DND-41 (cell line): ENCODE data around the gene RCAN1.

ENCODE experiments used
- ATAC-seq: fragments of 200-7000 bp; cut with Tn5 transposase; 3 replicates; pipeline ENCODE4 v1.9.1; 2021; ENCODE audit warnings: low read depth; ENCODE audit not compliant: insufficient read depth
- DNase-seq: peaks from one replicate; pipeline ENCODE4 v3.0.0-alpha.2; 2020
- H2AFZ ChIP-seq: 2 replicates; pipeline ENCODE4 v1.6.0; 2012; ENCODE audit warnings: low read depth, low read length
- H3K27ac ChIP-seq: 2 replicates; pipeline ENCODE4 v1.5.1; 2012; ENCODE audit warnings: low read length, inconsistent platforms
- H3K27me3 ChIP-seq: fragments of 200-600 bp; sonication (generic); 2 replicates; pipeline ENCODE4 v1.6.0; 2012; ENCODE audit warnings: low read length, mild to moderate bottlenecking, inconsistent platforms; ENCODE audit not compliant: insufficient read depth, poor library complexity
- H3K36me3 ChIP-seq: 2 replicates; pipeline ENCODE4 v1.5.1; 2012; ENCODE audit warnings: low read length, inconsistent platforms; ENCODE audit not compliant: insufficient read depth
- H3K4me1 ChIP-seq: 2 replicates; pipeline ENCODE4 v1.5.1; 2012; ENCODE audit warnings: mild to moderate bottlenecking, low read length; ENCODE audit not compliant: insufficient read depth
- H3K4me2 ChIP-seq: 2 replicates; pipeline ENCODE4 v1.6.0; 2012; ENCODE audit warnings: mild to moderate bottlenecking, moderate library complexity, low read length, inconsistent platforms; ENCODE audit not compliant: insufficient read depth
- H3K4me3 ChIP-seq, 2 experiments: fragments of 200-600 bp in 1 of 2; shearing (Covaris generic) in 1 of 2; 2 replicates each; pipeline ENCODE4 v1.5.1; 2012 to 2016; ENCODE audit warnings: inconsistent platforms in 2 of 2, low read length in 2 of 2, mild to moderate bottlenecking in 2 of 2, low read depth in 1 of 2, moderate library complexity in 1 of 2
- H3K79me2 ChIP-seq: 2 replicates; pipeline ENCODE4 v1.6.0; 2012; ENCODE audit warnings: low read length, inconsistent platforms; ENCODE audit not compliant: insufficient read depth
- H3K9ac ChIP-seq: 2 replicates; pipeline ENCODE4 v1.6.0; 2012; ENCODE audit warnings: low read depth, mild to moderate bottlenecking, inconsistent platforms, low read length, moderate library complexity
- H3K9me3 ChIP-seq: 2 replicates; pipeline ENCODE4 v1.5.1; 2012; ENCODE audit warnings: low read length, moderate library complexity, mild to moderate bottlenecking, inconsistent platforms; ENCODE audit not compliant: insufficient read depth, severe bottlenecking
- H4K20me1 ChIP-seq: 2 replicates; pipeline ENCODE4 v1.6.0; 2012; ENCODE audit warnings: low read length; ENCODE audit not compliant: insufficient read depth
- EZH2 ChIP-seq: IDR thresholded peaks from 3 replicates; pipeline ENCODE4 v1.6.1; 2012; ENCODE audit warnings: borderline replicate concordance, low read depth, mild to moderate bottlenecking, moderate library complexity, low read length, inconsistent platforms; ENCODE audit not compliant: severe bottlenecking
- TF ChIP-seq, protein P1 (sequence below): IDR thresholded peaks from 2 replicates; pipeline ENCODE4 v1.5.1; 2012; ENCODE audit warnings: borderline replicate concordance, low read length, moderate library complexity, mild to moderate bottlenecking; ENCODE audit not compliant: poor library complexity, severe bottlenecking; ENCODE audit errors: extremely low read depth

RCAN1 gene

DNA sequence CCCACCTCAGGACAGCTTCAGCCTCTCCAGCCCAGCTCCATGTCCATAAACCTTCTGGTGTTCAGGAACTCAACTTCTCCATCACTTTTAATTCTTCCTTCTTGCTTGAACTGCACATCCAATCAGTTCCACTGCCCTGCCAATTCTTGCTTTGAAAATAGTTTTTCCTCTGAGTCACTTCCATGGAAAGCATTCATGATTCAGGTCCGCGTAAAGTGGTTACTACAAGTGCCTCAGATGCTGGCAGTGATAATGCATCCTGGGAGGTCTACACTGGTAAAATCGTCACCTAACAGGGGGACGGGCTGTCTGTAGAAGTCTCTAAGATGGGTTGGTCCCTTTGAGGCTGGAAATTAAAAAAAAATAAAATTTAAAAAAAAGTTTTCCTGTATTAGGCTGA, 25.9 kb upstream of the RCAN1 start:
- H3K4me3 ChIP-seq = peak overlapping the region in 1 of 2 experiments; percentile 21; a peak in 2 of 4 replicates

DNA sequence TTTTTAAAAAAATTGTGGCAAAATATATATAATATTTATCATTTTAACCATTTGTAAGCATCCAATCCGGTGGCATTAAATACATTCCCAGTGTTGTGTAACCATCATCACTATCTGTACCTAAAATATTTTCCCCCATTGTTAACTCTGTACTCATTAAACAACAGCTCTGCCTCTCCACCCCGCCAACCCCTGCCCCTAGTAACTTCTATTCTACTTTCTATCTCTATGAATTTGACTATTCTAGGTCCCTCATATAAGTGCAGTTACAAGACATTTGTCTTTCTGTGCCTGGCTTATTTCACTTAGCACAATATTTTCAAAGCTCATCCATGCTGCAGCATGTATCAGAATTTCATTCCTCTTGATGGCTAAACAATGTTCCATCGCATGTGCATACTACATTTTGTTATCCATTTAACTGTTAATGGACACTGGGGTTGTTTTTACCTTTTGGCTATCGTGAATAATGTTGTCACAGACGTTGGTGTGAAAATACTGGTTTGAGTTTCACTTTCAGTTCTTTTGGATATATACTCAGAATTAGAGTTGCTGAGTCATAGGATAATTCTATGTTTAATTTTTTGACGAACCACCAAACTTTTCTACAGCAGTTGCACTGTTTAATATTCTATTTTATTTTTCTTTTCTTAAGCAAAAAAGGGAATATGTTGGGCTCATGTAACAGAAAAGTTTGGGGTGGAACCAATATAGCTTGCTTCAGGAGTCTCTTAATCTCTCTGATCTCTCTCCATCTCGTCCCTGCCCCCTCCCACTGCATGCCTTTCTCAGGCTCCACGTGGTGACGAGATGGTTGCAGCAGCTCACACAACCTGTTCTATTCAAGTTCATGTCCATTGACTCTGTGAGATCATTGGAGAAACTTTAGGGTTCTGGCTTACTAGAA, 25.2 kb upstream of the RCAN1 start:
- H3K9ac ChIP-seq = peak overlapping the region; percentile 35
- peak overlapping the region; percentile 52 for H3K4me2 ChIP-seq
- ATAC-seq = peak; percentile 87
- no peaks in the 10 kb centered on the region for H3K79me2 ChIP-seq
- TF ChIP-seq EZH2 = no peak
- TF ChIP-seq, protein P1, sequence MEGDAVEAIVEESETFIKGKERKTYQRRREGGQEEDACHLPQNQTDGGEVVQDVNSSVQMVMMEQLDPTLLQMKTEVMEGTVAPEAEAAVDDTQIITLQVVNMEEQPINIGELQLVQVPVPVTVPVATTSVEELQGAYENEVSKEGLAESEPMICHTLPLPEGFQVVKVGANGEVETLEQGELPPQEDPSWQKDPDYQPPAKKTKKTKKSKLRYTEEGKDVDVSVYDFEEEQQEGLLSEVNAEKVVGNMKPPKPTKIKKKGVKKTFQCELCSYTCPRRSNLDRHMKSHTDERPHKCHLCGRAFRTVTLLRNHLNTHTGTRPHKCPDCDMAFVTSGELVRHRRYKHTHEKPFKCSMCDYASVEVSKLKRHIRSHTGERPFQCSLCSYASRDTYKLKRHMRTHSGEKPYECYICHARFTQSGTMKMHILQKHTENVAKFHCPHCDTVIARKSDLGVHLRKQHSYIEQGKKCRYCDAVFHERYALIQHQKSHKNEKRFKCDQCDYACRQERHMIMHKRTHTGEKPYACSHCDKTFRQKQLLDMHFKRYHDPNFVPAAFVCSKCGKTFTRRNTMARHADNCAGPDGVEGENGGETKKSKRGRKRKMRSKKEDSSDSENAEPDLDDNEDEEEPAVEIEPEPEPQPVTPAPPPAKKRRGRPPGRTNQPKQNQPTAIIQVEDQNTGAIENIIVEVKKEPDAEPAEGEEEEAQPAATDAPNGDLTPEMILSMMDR = no peak
- DNase-seq = peak; percentile 78
- peak overlapping the region; percentile 80 for H3K27ac ChIP-seq
- H2AFZ ChIP-seq = peak overlapping the region; percentile 66
- no peaks in the 10 kb centered on the region for H3K9me3 ChIP-seq
- no peaks in the 10 kb centered on the region for H3K27me3 ChIP-seq
- H3K4me3 ChIP-seq = peak overlapping the region in 1 of 2 experiments; percentile 21; a peak in 2 of 4 replicates
- H4K20me1 ChIP-seq = no peaks in the 10 kb centered on the region
- H3K4me1 ChIP-seq = peaks cover 27% of the 10 kb centered on the region
- H3K36me3 ChIP-seq = no peaks in the 10 kb centered on the region

More for the DNA sequence above, 25.9 kb upstream of the RCAN1 start:
- no peaks in the 10 kb centered on the region for H3K9me3 ChIP-seq
- no peaks in the 10 kb centered on the region for H3K36me3 ChIP-seq
- peak overlapping the region; percentile 80 for H3K27ac ChIP-seq
- H3K9ac ChIP-seq = peak overlapping the region; percentile 35; the same call in 1 of the 2 replicates
- H3K79me2 ChIP-seq = no peaks in the 10 kb centered on the region
- no peaks in the 10 kb centered on the region for H3K27me3 ChIP-seq
- peak overlapping the region; percentile 66 for H2AFZ ChIP-seq
- no peaks in the 10 kb centered on the region for H4K20me1 ChIP-seq
- peak overlapping the region; percentile 52 for H3K4me2 ChIP-seq
- H3K4me1 ChIP-seq = peaks cover 27% of the 10 kb centered on the region
- peak; percentile 30 for DNase-seq
- ATAC-seq = peak; percentile 29; the same call in 1 of the 3 replicates
- TF ChIP-seq, protein P1 = no peak
- no peak for TF ChIP-seq EZH2

- Histone ChIP-seq H3K9me3 (no peaks in the 10 kb centered on the region), H3K9ac (no peak overlapping the region), H3K27ac (peak overlapping the region; percentile 80; the same call in 1 of the 2 replicates), H2AFZ (0 out of 2 replicates have a peak overlapping the region, but pooled peaks have one; percentile 15), H3K27me3 (no peaks in the 10 kb centered on the region), H3K36me3 (no peaks in the 10 kb centered on the region), H3K4me2 (no peak overlapping the region), H3K79me2 (no peaks in the 10 kb centered on the region), H3K4me3 (no peak overlapping the region), H3K4me1 (peaks cover 27% of the 10 kb centered on the region), H4K20me1 (no peaks in the 10 kb centered on the region)
- TF ChIP-seq EZH2 = no peak
- TF ChIP-seq, protein P1 = no peak
- no peak for ATAC-seq
- DNase-seq = no peak
These were observed 24.3 kb upstream of the RCAN1 start for GRCh38 chr21:34639250-34639649.
